ENCODE measurements around the gene MED23.

GRCh38 chr6:131646249-131646670 is 18.2 kb upstream of the MED23 start:
- TF ChIP-seq CTCF (IDR thresholded peaks at IDR 0.05 in 2 of 3, conservative IDR thresholded peaks at IDR 0.05 in 1 of 3; ENCODE audit: insufficient read depth in 2 of 3, low read depth in 1 of 3, low read length in 3 of 3), result no peak
- TF ChIP-seq DDX20 (tag; IDR thresholded peaks at IDR 0.05; ENCODE audit: low read depth), result no peak
- peak; percentile 54; the same call in 1 of the 2 replicates for TF ChIP-seq CREB1 (IDR thresholded peaks at IDR 0.05)
- no peak for TF ChIP-seq CREB1 (CRISPR knock-in tag; IDR thresholded peaks at IDR 0.05)
- TF ChIP-seq JUNB (CRISPR knock-in tag; conservative IDR thresholded peaks at IDR 0.05), result no peak
- no peak for TF ChIP-seq E4F1 (CRISPR knock-in tag; IDR thresholded peaks at IDR 0.05; ENCODE audit: borderline replicate concordance)
- no peak for TF ChIP-seq PATZ1 (CRISPR knock-in tag; IDR thresholded peaks at IDR 0.05; ENCODE audit: borderline replicate concordance)
- no peak for TF ChIP-seq USF2 (CRISPR knock-in tag; IDR thresholded peaks at IDR 0.05)
- TF ChIP-seq NFXL1 (CRISPR knock-in tag; IDR thresholded peaks at IDR 0.05), result no peak
- no peak for TF ChIP-seq GTF2F1 (IDR thresholded peaks at IDR 0.05; ENCODE audit: low read depth, low read length)
- no peak for TF ChIP-seq CEBPB (tag; IDR thresholded peaks at IDR 0.05)
